ENCODE results near the gene LCN1. TPM values are rescaled to one million over a fixed set of nuclear protein-coding genes. Genes with fewer than 3 reads are reported as not detected.
A peak's percentile ranks its signal among the peaks of the same experiment; 100 is the strongest.

Gene LCN1
- polyA plus RNA-seq (ENCODE audit: insufficient read length in 4 of 4), result not detected

GRCh38 chr9:135520916-135521607 lies at the start of gene LCN1:
TSS of gene LCN1 (plus strand) at chr9:135521440. CDS start at chr9:135521498, 58 bp downstream.
- DNase-seq (ENCODE audit: low read depth in 4 of 4, low spot score in 3 of 4), result no peak

- peak in 1 of 4 donors; percentile 73 for DNase-seq (ENCODE audit: low read depth in 4 of 4, low spot score in 3 of 4)
Measured at GRCh38 chr9:135471791-135472640, 49.2 kb upstream of the LCN1 start.

- no peak for DNase-seq (ENCODE audit: low read depth in 4 of 4, low spot score in 3 of 4)
Measured at GRCh38 chr9:135473972-135474543, 47.2 kb upstream of the LCN1 start.

DNA sequence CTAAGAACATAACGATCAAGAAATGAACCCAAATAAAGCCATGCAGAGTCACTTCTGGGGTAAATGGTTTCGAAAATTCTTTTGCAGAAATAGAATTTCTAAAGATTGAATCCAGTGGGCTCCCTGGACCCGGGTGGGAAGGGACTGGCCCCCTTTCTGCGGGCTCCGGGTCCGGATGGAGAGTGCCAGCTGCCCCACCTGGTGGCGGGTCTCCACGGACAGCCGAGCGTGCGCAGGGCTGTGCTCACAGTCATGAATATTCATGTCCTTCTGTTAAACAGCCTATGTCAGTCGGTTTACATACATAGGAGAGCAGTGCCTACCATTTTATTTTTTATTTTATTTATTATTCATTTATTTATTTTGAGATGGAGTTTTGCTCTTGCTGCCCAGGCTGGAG lies 46.3 kb upstream of the LCN1 start:
- DNase-seq (ENCODE audit: low read depth in 4 of 4, low spot score in 3 of 4), result no peak

DNA sequence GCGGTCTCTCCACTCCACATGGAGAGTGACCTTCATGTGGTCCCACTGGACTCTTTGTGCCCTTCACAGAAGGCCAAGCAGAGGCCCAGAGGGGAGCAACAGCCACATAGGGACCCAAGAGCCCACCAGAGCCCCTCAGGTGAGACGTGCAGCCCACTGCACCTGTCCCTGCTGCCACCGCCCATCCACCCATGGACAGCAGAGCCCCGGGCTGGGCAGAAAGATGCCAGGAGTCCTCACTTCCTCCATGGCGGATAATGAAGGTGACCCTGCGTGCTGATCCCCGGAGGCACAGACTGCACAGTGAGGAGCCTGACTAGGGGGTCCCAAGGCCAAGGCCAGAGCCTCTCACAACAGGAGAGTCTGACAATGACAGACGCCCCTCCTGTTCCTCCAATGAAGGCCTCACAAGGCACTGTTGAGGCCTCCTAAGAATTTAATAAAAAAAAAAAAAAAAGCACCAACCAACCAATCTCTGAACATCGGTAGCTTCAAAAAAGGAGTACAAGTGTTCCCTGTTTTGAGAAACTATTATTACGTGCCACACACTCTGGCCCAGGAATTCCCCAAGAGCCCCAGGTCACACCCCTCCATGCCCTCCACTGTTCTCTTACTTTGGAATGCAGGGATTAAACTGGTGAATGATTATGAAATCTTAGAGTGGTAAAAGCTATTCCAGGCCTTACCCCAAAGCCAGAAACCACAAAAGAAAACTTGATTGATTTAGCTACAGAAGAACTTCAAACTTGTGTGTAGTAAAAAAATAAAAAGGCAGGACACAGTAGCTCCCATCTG lies 44.5 kb upstream of the LCN1 start:
- DNase-seq (ENCODE audit: low read depth in 4 of 4, low spot score in 3 of 4), result no peak

- DNase-seq (ENCODE audit: low read depth in 4 of 4, low spot score in 3 of 4), result no peak
Measured at GRCh38 chr9:135478191-135478590, 43.0 kb upstream of the LCN1 start.

- DNase-seq (ENCODE audit: low read depth in 4 of 4, low spot score in 3 of 4), result no peak
Measured at GRCh38 chr9:135478829-135479468, 42.3 kb upstream of the LCN1 start.

DNA sequence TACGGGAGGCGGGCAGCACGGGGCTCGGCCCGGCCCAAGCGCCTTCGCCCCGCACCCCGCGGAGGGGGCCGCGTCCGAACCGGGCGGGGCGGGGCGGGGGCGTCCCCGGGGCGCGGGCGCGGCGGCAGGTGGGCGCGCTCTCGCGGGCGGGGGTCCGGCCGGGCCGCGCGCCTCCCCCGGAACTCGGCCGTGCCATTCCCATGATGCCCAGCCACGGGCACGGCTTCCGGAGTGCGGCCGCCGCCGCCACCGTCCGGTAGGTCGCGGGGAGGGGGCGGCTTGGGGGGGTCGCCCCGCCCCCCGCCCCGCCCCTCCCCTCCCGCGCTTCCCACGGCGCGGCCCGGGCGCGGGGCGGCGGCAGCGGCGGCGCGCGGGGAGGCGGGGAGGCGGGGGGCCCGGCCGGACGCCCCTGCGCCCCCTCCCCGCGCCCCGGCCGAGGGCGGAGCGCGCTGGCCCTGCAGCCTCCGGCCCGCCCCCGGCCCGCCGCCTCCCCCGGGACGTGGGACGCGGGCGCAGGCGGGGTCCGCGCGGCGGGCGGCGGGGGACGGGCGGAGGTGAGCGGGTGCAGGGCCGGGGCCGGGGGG lies 41.7 kb upstream of the LCN1 start, which contains the start of gene PPP1R26:
Gene PPP1R26 (plus strand): TSS at position 314 of the 584 bp plus-strand sequence. CDS start 4,729 bp downstream, outside the sequence.
- DNase-seq (ENCODE audit: low read depth in 4 of 4, low spot score in 3 of 4), result no peak

- DNase-seq (ENCODE audit: low read depth in 4 of 4, low spot score in 3 of 4), result no peak
Measured at GRCh38 chr9:135480071-135480939, 40.9 kb upstream of the LCN1 start.

DNA sequence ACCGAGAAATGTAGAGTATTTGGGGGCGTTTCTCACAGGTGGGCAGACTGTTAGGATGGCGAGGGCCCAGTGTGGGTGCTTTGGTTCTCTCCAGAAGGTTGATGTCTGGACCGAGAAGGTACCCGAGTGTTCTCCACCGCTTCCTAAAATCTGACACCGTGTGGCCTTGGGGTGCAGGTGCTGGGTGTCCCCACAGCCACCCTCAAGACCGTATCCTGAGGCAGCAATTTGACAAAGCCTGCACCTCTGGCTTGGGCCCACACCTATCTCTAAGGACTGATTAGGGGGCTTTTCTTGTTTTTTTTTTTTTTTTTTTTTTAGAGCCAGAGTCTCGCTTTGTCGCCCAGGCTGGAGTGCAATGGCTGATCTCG lies 40.3 kb upstream of the LCN1 start:
- no peak for DNase-seq (ENCODE audit: low read depth in 4 of 4, low spot score in 3 of 4)

- DNase-seq (ENCODE audit: low read depth in 4 of 4, low spot score in 3 of 4), result no peak
Measured at GRCh38 chr9:135482015-135482754, 39.1 kb upstream of the LCN1 start.

DNA sequence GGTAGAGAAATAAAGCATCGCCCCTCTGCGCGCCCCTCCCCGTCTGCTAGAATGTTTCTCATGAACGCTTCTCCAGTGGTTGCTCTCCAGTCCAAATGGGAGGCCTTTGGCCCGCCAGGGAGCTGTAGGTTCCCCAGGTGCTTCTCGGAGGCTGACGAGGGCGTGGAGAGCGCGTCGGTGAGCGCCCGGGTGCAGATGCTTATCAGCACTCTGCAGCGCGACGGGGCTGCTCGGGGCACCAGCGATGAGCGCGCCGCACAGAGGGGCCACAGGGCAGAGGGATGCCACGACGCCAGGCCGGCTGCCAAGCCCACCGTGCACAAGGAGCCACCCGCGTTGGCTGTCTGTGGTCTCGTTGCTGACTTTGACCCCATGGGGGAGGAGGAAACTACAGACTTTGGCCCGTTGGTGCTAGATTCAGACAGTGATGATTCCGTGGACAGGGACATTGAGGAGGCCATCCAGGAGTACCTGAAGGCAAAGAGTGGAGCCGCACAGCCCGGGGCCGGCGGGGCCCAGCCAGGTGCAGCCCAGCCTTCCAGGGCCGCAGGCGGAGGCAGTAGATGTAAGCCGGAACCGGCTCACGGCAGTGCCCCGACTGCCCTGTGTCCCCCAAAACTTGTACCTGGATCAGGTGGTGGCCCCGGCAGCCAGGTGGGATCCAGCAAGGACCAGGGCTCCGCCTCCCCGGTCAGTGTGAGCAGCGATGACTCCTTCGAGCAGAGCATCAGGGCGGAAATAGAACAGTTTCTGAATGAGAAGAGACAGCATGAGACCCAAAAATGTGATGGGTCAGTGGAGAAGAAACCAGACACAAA lies 36.6 kb upstream of the LCN1 start:
- no peak for DNase-seq (ENCODE audit: low read depth in 4 of 4, low spot score in 3 of 4)

- no peak for DNase-seq (ENCODE audit: low read depth in 4 of 4, low spot score in 3 of 4)
Measured at GRCh38 chr9:135485385-135485784, 35.9 kb upstream of the LCN1 start.

DNA sequence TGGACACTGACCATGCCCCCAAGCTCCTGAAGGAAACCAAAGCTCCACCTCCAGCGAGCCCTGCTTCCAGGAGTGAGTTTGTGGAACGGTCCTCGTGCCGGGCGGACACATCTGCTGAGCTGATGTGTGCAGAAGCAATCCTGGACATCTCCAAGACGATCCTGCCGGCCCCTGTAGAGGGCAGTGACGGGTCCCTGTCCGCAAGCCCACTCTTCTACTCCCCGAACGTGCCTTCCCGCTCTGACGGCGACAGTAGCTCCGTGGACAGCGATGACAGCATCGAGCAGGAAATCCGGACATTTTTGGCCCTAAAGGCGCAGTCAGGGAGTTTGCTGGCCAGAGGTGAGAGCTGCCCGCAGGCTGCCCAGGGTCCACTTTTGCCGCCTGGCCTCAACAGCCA lies 35.4 kb upstream of the LCN1 start:
- DNase-seq (ENCODE audit: low read depth in 4 of 4, low spot score in 3 of 4), result no peak

- no peak for DNase-seq (ENCODE audit: low read depth in 4 of 4, low spot score in 3 of 4)
Measured at GRCh38 chr9:135486267-135487065, 34.8 kb upstream of the LCN1 start.

- no peak for DNase-seq (ENCODE audit: low read depth in 4 of 4, low spot score in 3 of 4)
Measured at GRCh38 chr9:135487281-135488012, 33.8 kb upstream of the LCN1 start.

All from left renal pelvis (tissue), 4 donors.